Parathyroid adenoma (tissue), 2 donors: ENCODE data around the gene SCARB1.

Experiments
- H2AFZ ChIP-seq: fragments of 300-600 bp; sonication (generic); one replicate; pipeline ENCODE4 v1.7.0; 2017; ENCODE audit warnings: antibody characterized with exemption, mild to moderate bottlenecking
- H3K27ac ChIP-seq: fragments of 300-600 bp; sonication (generic); one replicate; pipeline ENCODE4 v1.7.0; 2017
- H3K27me3 ChIP-seq: fragments of 300-600 bp; sonication (generic); one replicate; pipeline ENCODE4 v1.7.0; 2017; ENCODE audit warnings: low read length; ENCODE audit not compliant: control insufficient read depth, insufficient read depth
- H3K36me3 ChIP-seq: fragments of 300-600 bp; sonication (generic); one replicate; pipeline ENCODE4 v1.7.0; 2017; ENCODE audit warnings: low read length; ENCODE audit not compliant: control insufficient read depth, insufficient read depth
- H3K4me1 ChIP-seq: fragments of 300-600 bp; sonication (generic); one replicate; pipeline ENCODE4 v1.7.0; 2017; ENCODE audit warnings: control low read depth
- H3K4me2 ChIP-seq: fragments of 300-600 bp; sonication (generic); one replicate; pipeline ENCODE4 v1.7.0; 2017; ENCODE audit warnings: low read length
- H3K4me3 ChIP-seq: fragments of 300-600 bp; sonication (generic); one replicate; pipeline ENCODE4 v1.7.0; 2017; ENCODE audit warnings: low read depth, low read length
- H3K79me2 ChIP-seq: fragments of 300-600 bp; sonication (generic); one replicate; pipeline ENCODE4 v1.7.0; 2017; ENCODE audit warnings: control low read depth
- H3K9ac ChIP-seq: fragments of 300-600 bp; sonication (generic); one replicate; pipeline ENCODE4 v1.7.0; 2017; ENCODE audit warnings: mild to moderate bottlenecking
- H3K9me3 ChIP-seq: fragments of 300-600 bp; sonication (generic); one replicate; pipeline ENCODE4 v1.7.0; 2017; ENCODE audit warnings: low read length; ENCODE audit not compliant: control insufficient read depth
- TF ChIP-seq, protein P1 (sequence below): fragments of 300-600 bp; sonication (generic); IDR thresholded peaks from one replicate; pipeline ENCODE4 v1.7.0; 2017; ENCODE audit warnings: antibody characterized with exemption, mild to moderate bottlenecking
- donor health status: primary hyperparathyroidism.

SCARB1 gene

DNA sequence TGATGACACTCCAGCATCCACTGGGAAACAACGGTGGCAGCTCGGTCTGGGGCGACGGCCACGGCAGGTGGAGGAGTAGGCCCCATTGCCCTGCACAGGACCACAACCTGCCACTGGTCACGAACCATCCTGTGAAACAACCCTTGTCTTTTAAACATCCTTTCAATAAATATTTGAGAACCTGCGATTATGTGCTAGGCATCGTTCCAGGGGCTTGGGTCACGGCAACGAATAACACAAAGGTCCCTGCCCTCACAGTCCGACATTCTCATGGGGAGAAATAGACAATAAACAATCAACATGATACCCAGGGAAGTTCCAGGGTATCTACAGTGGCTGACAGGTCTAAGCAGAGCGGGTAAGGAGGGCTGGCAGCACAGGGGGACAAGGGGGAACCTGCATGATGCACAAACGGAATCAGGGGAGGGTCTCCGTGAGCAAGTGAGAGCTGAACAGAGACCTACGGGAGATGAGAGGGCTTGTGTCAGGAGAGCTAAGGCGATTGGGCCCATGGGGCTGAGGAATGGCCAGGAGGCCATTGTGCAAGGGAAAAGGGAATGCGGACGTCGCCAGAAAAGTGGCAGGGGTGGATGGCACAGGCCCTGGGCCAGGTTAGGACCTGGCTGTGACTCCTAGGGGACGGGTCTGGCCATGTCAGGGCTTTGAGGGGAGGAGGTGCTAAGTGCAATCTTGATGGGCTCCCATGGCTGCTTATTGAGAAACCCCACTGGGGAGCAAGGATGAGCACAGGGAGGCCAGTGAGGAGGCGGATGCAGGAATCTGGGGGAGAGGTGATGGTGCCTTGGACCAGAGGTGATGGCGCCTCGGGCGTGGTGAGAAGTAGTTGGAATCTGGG is 9.7 kb downstream of the SCARB1 start:
- no peak overlapping the region for H3K4me3 ChIP-seq
- no peaks in the 10 kb centered on the region for H3K9me3 ChIP-seq
- H3K9ac ChIP-seq, result no peak overlapping the region
- H3K27me3 ChIP-seq, result no peaks in the 10 kb centered on the region
- no peak overlapping the region for H3K4me2 ChIP-seq
- H3K4me1 ChIP-seq, result no peaks in the 10 kb centered on the region
- no peaks in the 10 kb centered on the region for H3K79me2 ChIP-seq
- no peak overlapping the region for H3K27ac ChIP-seq
- TF ChIP-seq, protein P1, sequence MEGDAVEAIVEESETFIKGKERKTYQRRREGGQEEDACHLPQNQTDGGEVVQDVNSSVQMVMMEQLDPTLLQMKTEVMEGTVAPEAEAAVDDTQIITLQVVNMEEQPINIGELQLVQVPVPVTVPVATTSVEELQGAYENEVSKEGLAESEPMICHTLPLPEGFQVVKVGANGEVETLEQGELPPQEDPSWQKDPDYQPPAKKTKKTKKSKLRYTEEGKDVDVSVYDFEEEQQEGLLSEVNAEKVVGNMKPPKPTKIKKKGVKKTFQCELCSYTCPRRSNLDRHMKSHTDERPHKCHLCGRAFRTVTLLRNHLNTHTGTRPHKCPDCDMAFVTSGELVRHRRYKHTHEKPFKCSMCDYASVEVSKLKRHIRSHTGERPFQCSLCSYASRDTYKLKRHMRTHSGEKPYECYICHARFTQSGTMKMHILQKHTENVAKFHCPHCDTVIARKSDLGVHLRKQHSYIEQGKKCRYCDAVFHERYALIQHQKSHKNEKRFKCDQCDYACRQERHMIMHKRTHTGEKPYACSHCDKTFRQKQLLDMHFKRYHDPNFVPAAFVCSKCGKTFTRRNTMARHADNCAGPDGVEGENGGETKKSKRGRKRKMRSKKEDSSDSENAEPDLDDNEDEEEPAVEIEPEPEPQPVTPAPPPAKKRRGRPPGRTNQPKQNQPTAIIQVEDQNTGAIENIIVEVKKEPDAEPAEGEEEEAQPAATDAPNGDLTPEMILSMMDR, result no peak
- no peak overlapping the region for H2AFZ ChIP-seq
- no peaks in the 10 kb centered on the region for H3K36me3 ChIP-seq

DNA sequence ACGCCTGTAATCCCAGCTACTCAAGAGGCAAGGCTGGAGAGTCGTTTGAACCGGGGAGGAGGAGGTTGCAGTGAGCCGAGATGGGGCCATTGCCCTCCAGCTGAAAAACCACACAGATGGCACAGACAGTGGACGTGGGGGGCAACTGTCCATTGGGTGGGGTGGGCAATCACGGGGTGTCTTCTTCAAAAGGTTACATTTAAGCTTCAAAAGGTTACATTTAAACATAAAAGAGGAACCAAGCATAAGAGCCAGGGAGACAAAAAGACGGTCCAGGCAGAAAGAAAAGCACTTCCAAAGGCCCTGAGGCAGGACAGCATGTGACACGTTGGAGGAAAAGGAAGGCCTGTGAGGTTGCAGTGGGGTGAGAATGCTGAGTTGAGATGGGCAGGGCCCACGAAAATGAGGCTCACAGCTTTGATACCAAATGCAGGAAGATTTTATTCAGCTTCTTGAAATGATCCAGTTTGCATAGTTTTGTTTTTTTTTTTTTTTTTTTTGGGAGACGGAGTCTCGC is 10.7 kb downstream of the SCARB1 start:
- H3K79me2 ChIP-seq, result no peaks in the 10 kb centered on the region
- H3K9me3 ChIP-seq, result no peaks in the 10 kb centered on the region
- no peak overlapping the region for H3K4me3 ChIP-seq
- H3K9ac ChIP-seq, result no peak overlapping the region
- no peaks in the 10 kb centered on the region for H3K36me3 ChIP-seq
- no peak overlapping the region for H3K27ac ChIP-seq
- no peak overlapping the region for H3K4me2 ChIP-seq
- no peak overlapping the region for H2AFZ ChIP-seq
- TF ChIP-seq, protein P1, result no peak
- H3K27me3 ChIP-seq, result no peaks in the 10 kb centered on the region
- no peaks in the 10 kb centered on the region for H3K4me1 ChIP-seq

DNA sequence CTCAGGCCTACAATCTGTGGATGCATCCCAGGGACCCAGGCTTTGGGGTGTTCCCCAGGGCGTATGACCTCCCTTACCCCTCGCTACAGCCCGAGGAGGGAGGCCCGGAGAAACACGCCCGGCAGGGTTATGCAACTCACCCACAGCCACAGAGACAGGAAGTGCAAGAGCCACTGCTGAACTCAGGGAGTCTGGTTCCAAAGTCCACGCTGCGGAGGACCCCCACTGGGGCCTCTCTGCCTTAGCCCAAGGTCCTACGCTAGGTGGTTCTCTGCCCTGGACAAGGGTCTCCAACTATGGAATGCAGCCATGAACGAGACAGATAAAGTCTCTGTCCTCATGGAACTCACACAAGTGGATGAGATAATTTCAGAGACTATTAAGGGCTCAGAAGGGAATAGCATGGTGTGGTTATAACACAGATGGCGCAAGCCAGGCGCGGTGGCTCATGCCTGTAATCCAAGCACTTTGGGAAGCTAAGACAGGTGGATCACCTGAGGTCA is 11.3 kb downstream of the SCARB1 start:
- Histone ChIP-seq H3K4me1 (no peaks in the 10 kb centered on the region), H3K9ac (no peak overlapping the region), H3K4me2 (no peak overlapping the region), H3K4me3 (no peak overlapping the region), H3K27ac (no peak overlapping the region), H3K9me3 (no peaks in the 10 kb centered on the region), H2AFZ (no peak overlapping the region), H3K27me3 (no peaks in the 10 kb centered on the region), H3K79me2 (no peaks in the 10 kb centered on the region), H3K36me3 (no peaks in the 10 kb centered on the region)
- TF ChIP-seq, protein P1, result no peak

DNA sequence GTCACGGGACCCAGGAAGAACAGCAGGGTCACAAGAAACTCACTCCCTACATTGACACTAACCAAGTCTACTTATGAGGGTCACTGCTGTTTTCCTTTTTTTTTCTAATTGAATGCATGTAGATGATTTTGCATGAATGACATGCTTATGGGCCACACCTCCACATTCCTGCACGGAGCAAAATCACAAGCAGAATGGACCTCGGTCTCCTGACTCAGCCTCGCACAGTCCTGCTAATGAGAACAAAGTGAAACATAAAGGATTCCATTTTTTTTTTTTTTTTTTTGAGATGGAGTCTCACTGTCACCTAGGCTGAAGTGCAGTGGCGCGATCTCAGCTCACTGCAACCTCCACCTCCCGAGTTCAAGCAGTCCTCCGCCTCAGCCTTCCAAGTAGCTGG is 12.3 kb downstream of the SCARB1 start:
- Histone ChIP-seq H3K79me2 (no peaks in the 10 kb centered on the region), H3K36me3 (no peaks in the 10 kb centered on the region), H3K9ac (no peak overlapping the region), H2AFZ (no peak overlapping the region), H3K4me1 (no peaks in the 10 kb centered on the region), H3K9me3 (no peaks in the 10 kb centered on the region), H3K4me3 (no peak overlapping the region), H3K4me2 (no peak overlapping the region), H3K27me3 (no peaks in the 10 kb centered on the region), H3K27ac (no peak overlapping the region)
- TF ChIP-seq, protein P1, result no peak
